RWPE1 (cell line): ENCODE data around the gene HRH1.
A peak's percentile ranks its signal among the peaks of the same experiment; 100 is the strongest.

Experiments used
- CTCF ChIA-PET: fragments of 350-600 bp; sonication (Branson Sonifier 250); formaldehyde crosslinking; extraction: SDS; loops from one replicate; lab custom pipeline; 2021; lab: Yijun Ruan, JAX
- POLR2A ChIA-PET: fragments of 400-600 bp; formaldehyde crosslinking; extraction: SDS; loops from one replicate; lab custom pipeline; 2020; ENCODE audit warnings: antibody characterized with exemption; ENCODE audit not compliant: low non-redundant PET; lab: Yijun Ruan, JAX
- DNase-seq: peaks from one replicate; pipeline ENCODE4 v3.0.0; 2012; ENCODE audit warnings: low spot score
- H3K27ac ChIP-seq: fragments of 450-650 bp; 2 replicates; pipeline ENCODE4 v1.5.1; 2017
- TF ChIP-seq, protein P1 (sequence below): fragments of 450-650 bp; conservative IDR thresholded peaks from 2 replicates; pipeline ENCODE4 v1.5.1; 2017; ENCODE audit warnings: low read depth, mild to moderate bottlenecking

Gene HRH1

GRCh38 chr3:11150256-11150655, 4.0 kb upstream of the HRH1 start:
- ChIA-PET POLR2A (no interaction called here), CTCF (no interaction called here)
- no peak overlapping the region for H3K27ac ChIP-seq
- TF ChIP-seq, protein P1, sequence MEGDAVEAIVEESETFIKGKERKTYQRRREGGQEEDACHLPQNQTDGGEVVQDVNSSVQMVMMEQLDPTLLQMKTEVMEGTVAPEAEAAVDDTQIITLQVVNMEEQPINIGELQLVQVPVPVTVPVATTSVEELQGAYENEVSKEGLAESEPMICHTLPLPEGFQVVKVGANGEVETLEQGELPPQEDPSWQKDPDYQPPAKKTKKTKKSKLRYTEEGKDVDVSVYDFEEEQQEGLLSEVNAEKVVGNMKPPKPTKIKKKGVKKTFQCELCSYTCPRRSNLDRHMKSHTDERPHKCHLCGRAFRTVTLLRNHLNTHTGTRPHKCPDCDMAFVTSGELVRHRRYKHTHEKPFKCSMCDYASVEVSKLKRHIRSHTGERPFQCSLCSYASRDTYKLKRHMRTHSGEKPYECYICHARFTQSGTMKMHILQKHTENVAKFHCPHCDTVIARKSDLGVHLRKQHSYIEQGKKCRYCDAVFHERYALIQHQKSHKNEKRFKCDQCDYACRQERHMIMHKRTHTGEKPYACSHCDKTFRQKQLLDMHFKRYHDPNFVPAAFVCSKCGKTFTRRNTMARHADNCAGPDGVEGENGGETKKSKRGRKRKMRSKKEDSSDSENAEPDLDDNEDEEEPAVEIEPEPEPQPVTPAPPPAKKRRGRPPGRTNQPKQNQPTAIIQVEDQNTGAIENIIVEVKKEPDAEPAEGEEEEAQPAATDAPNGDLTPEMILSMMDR: no peak
- DNase-seq: no peak

GRCh38 chr3:11152301-11152700, 2.0 kb upstream of the HRH1 start:
- TF ChIP-seq, protein P1: no peak
- POLR2A ChIA-PET: interaction anchor here (0.5 kb wide), 1 partner anchor 36 kb away, joined by 3 read pairs; no protein-coding TSS in a partner anchor
- peak overlapping the region; percentile 34 for H3K27ac ChIP-seq
- no peak for DNase-seq
- CTCF ChIA-PET: interaction anchor here (0.6 kb wide), 1 partner anchor 1016 kb away, joined by 3 read pairs; no protein-coding TSS in a partner anchor

DNA sequence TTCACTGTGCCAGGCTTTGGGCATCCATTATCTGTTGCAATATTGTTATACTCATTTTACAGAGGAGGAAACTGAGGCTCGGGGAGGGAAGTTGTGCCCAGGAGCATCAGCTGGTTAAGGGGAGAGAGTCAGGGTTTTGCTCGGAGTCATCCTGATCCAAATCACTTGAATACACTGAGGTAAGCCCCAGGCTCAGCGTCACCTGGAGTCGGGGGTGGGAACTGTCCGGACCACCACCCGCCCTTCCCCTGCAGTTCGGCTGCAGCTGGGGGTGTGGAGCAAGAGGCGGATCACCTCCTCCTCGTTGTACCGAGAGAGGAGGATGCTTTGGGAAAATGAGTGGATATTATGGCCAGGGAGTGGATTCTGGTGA, 646 bp downstream of the HRH1 start:
- TF ChIP-seq, protein P1: no peak
- ChIA-PET CTCF (interaction anchor here (0.5 to 2.3 kb wide), 11 partner anchors 15 to 396 kb away, joined by 3 to 18 read pairs (median 3); no protein-coding TSS in a partner anchor), POLR2A (interaction anchor here (0.8 kb wide), 1 partner anchor 180 kb away, joined by 9 read pairs; no protein-coding TSS in a partner anchor)
- DNase-seq: peak; percentile 14
- H3K27ac ChIP-seq: peak overlapping the region; percentile 87

DNA sequence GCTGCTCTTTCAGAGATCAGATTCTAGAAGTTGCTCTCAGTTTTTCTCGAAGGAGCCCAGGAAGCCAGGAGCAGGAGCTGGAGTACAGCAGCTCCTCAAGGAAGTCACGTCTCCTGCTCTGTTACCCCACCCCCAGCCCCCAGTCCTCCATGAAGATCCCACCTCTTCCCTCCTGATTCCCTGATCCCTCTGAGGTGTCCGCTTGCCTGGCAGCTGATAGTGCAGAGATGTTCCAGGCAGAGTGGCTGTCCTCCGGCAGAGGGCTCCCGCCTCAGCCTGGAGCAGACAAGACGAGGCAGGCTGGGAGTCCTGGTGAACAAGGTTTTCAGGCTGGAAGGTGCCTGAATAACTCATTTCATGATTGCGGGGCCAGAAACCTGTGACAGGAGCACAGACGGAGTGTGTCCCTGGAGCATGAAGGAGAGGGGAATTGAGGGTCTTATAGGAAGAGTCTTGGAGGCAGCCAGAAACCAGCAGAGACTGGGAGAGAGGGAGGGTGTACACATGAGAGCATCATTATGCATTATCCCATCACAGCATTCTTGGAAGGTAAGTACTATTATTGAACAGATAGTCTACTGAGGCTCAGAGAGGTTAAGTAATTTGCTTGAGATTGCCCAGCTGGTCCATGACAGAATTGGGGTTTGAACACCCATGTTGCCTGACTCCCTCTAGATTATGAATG, 1.2 kb downstream of the HRH1 start:
- DNase-seq: peak; percentile 69
- TF ChIP-seq, protein P1: peak; percentile 93
- ChIA-PET POLR2A (interaction anchor here (0.8 kb wide), 1 partner anchor 180 kb away, joined by 9 read pairs; no protein-coding TSS in a partner anchor), CTCF (interaction anchor here (0.5 to 2.3 kb wide), 12 partner anchors 30 to 397 kb away, joined by 3 to 18 read pairs (median 4); no protein-coding TSS in a partner anchor)
- peak overlapping the region; percentile 87 for H3K27ac ChIP-seq

DNA sequence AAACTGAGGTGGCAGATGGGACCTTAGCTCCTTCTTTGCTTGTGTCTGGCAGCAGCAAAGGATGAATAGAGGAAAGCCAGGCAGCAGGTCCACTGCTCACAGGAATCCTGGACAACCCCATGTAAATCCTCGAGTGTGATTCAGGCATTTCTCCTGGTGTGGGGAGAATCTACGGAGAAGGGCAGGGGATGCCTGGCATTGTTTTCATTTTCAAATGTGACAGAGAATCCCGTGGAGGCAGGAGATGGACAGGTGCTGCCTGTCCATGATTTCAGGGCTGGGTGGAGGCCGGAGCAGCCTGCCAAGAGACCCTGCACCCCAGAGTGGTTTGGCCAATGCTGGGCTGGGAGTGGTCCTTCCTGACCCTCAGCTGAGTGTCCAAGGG, 1.7 kb downstream of the HRH1 start:
- CTCF ChIA-PET: interaction anchor here (0.5 to 2.3 kb wide), 4 partner anchors 60 to 179 kb away, joined by 3 to 18 read pairs (median 8); no protein-coding TSS in a partner anchor
- peak overlapping the region; percentile 87 for H3K27ac ChIP-seq
- no peak for DNase-seq
- TF ChIP-seq, protein P1: no peak
- POLR2A ChIA-PET: no interaction called here

DNA sequence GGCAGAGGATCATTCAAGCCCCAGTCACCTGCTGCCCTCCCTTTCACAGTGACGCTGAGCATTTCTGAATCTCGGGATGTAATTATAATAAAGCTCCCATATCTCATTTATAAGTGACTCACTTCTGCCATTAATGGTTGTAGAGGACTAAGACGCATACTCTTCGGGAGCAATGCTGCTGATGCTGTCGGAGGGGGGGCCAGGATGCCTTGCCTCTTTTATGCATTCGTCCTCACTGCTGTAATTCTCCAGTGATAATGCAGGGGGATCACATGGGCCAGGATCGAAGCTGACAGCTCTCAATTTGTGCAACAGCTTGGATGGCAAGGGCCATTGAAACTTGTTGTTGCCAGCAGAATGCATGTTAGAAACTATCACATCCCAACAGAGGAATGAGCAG, 3.1 kb downstream of the HRH1 start:
- ChIA-PET POLR2A (no interaction called here), CTCF (interaction anchor here (0.7 kb wide), 1 partner anchor 97 kb away, joined by 3 read pairs; no protein-coding TSS in a partner anchor)
- DNase-seq: no peak
- no peak overlapping the region for H3K27ac ChIP-seq
- TF ChIP-seq, protein P1: no peak
